Stimulated activated CD8-positive, alpha-beta memory T cell treated with anti-CD3 and anti-CD28 coated beads, Interleukin-15, amount 100 ng/mL, for 24 hours (primary cell): ENCODE measurements around the gene PKD2L1.

Experiments used
- DNase-seq: peaks from one replicate; pipeline ENCODE4 v3.0.0-alpha.2; 2020; ENCODE audit warnings: low read depth

Gene PKD2L1

GRCh38 chr10:100356067-100357017 lies 26.3 kb upstream of the PKD2L1 start:
- no peak for DNase-seq

- DNase-seq: no peak
These were observed 25.1 kb upstream of the PKD2L1 start for GRCh38 chr10:100355086-100355485.

GRCh38 chr10:100353770-100354485 lies 23.9 kb upstream of the PKD2L1 start:
- no peak for DNase-seq

GRCh38 chr10:100350914-100351485 lies 21.0 kb upstream of the PKD2L1 start:
- no peak for DNase-seq

- no peak for DNase-seq
These were observed 19.6 kb upstream of the PKD2L1 start for GRCh38 chr10:100349672-100350071.

GRCh38 chr10:100349087-100349486 lies 19.1 kb upstream of the PKD2L1 start:
- DNase-seq: no peak

- no peak for DNase-seq
These were observed 18.4 kb upstream of the PKD2L1 start for GRCh38 chr10:100348389-100348927.

- DNase-seq: no peak
These were observed 17.7 kb upstream of the PKD2L1 start for GRCh38 chr10:100347568-100348195.

- DNase-seq: peak; percentile 50
These were observed 16.9 kb upstream of the PKD2L1 start, which contains the start of gene SCD for GRCh38 chr10:100346765-100347567. SCD (plus strand) TSS chr10:100347233; CDS start chr10:100347505, 272 bp downstream.

GRCh38 chr10:100346351-100346764 lies 16.3 kb upstream of the PKD2L1 start:
- DNase-seq: peak; percentile 38

- DNase-seq: no peak
These were observed 15.7 kb upstream of the PKD2L1 start for GRCh38 chr10:100345570-100346330.

- no peak for DNase-seq
These were observed 14.3 kb upstream of the PKD2L1 start for GRCh38 chr10:100344241-100344788.

GRCh38 chr10:100342627-100342972 lies 12.6 kb upstream of the PKD2L1 start:
- DNase-seq: no peak

- DNase-seq: no peak
These were observed 12.1 kb upstream of the PKD2L1 start for GRCh38 chr10:100341953-100342626.

- no peak for DNase-seq
These were observed 11.2 kb upstream of the PKD2L1 start for GRCh38 chr10:100340948-100341847.

- no peak for DNase-seq
These were observed 9.2 kb upstream of the PKD2L1 start for GRCh38 chr10:100339236-100339635.

- DNase-seq: peak; percentile 56
These were observed 8.5 kb upstream of the PKD2L1 start for GRCh38 chr10:100338434-100339036.

- DNase-seq: no peak
These were observed 4.7 kb upstream of the PKD2L1 start for GRCh38 chr10:100334762-100335161.
